H1 (cell line): ENCODE data around the gene SDC4. TPM values are rescaled to one million over a fixed set of nuclear protein-coding genes. Genes with fewer than 3 reads are reported as not detected.
A peak's percentile ranks its signal among the peaks of the same experiment; 100 is the strongest.

Source experiments
- CTCF ChIA-PET: fragments of 300-600 bp; sonication (Branson Sonifier 250); formaldehyde crosslinking; loops from one replicate; lab custom pipeline; 2021; ENCODE audit not compliant: partially characterized antibody; lab: Charles Lee
- POLR2A ChIA-PET: fragments of 300-600 bp; sonication (Branson Sonifier 250); formaldehyde crosslinking; loops from one replicate; lab custom pipeline; 2021; ENCODE audit warnings: inconsistent platforms; ENCODE audit not compliant: partially characterized antibody; lab: Charles Lee
- DNase-seq, 2 experiments: peaks; one replicate each; pipeline versions ENCODE4 v3.0.0 to v3.0.0-alpha.2; 2010 to 2022; ENCODE audit warnings: low spot score in 2 of 2, low read depth in 1 of 2, mixed read lengths in 1 of 2
- FAIRE-seq: peaks from 2 replicates; lab custom pipeline; 2011; peaks lifted over from hg19 to GRCh38; lab: Jason Lieb, UNC
- H2AFZ ChIP-seq: 2 replicates; pipeline ENCODE4 v1.8.1; 2012; ENCODE audit warnings: low read length, inconsistent platforms
- H2AK5ac ChIP-seq: 2 replicates; pipeline ENCODE4 v1.6.1; 2013; ENCODE audit warnings: low read depth, low read length
- H2BK120ac ChIP-seq: replicated peaks from 2 replicates; pipeline ENCODE3; 2013; ENCODE audit warnings: low read depth, low read length, inconsistent platforms
- H2BK12ac ChIP-seq: 2 replicates; pipeline ENCODE4 v1.6.1; 2013; ENCODE audit warnings: low read depth, low read length
- H2BK15ac ChIP-seq: 2 replicates; pipeline ENCODE4 v1.6.1; 2013; ENCODE audit warnings: low read length
- H2BK20ac ChIP-seq: 2 replicates; pipeline ENCODE4 v1.6.1; 2013; ENCODE audit warnings: low read length
- H2BK5ac ChIP-seq: 2 replicates; pipeline ENCODE4 v1.6.1; 2013; ENCODE audit warnings: low read depth, low read length
- H3K14ac ChIP-seq: 2 replicates; pipeline ENCODE4 v1.6.1; 2013; ENCODE audit warnings: inconsistent platforms; ENCODE audit not compliant: insufficient read length
- H3K18ac ChIP-seq: 2 replicates; pipeline ENCODE4 v1.6.1; 2013; ENCODE audit warnings: low read length; ENCODE audit errors: extremely low read depth
- H3K23ac ChIP-seq: 2 replicates; pipeline ENCODE4 v1.6.1; 2013; ENCODE audit warnings: inconsistent platforms; ENCODE audit not compliant: insufficient read length
- H3K23me2 ChIP-seq: 2 replicates; pipeline ENCODE4 v1.6.1; 2013; ENCODE audit warnings: low read depth, low read length
- H3K27ac ChIP-seq: 2 replicates; pipeline ENCODE4 v1.6.1; 2011; ENCODE audit warnings: low read depth, low read length, inconsistent platforms
- H3K27me3 ChIP-seq, 4 experiments: replicated peaks in 1 of 4; 1 replicate in 1 of 4; 2 replicates in 3 of 4; pipeline versions ENCODE4 v1.6.1 to v1.8.1; 2011 to 2013; ENCODE audit warnings: low read length in 3 of 4, mild to moderate bottlenecking in 3 of 4, inconsistent platforms in 2 of 4, mixed read lengths in 2 of 4, moderate library complexity in 1 of 4; ENCODE audit not compliant: control insufficient read depth in 3 of 4, insufficient read depth in 3 of 4; ENCODE audit errors: extremely low read depth in 1 of 4
- H3K36me3 ChIP-seq, 4 experiments: 2 replicates each; pipeline versions ENCODE4 v1.6.1 to v1.8.1; 2011 to 2013; ENCODE audit warnings: mild to moderate bottlenecking in 4 of 4, low read length in 3 of 4, moderate library complexity in 2 of 4, control low read depth in 1 of 4, inconsistent platforms in 1 of 4; ENCODE audit not compliant: insufficient read depth in 4 of 4, control insufficient read depth in 2 of 4
- H3K4ac ChIP-seq: replicated peaks from 2 replicates; pipeline ENCODE3; 2013; ENCODE audit warnings: low read length, low read depth, mixed read lengths, inconsistent platforms; ENCODE audit not compliant: insufficient read length
- H3K4me1 ChIP-seq, 4 experiments: replicated peaks in 1 of 4; 1 replicate in 1 of 4; 2 replicates in 3 of 4; pipeline versions ENCODE4 v1.6.1 to v1.8.1; 2011 to 2013; ENCODE audit warnings: low read length in 3 of 4, inconsistent platforms in 2 of 4, mixed read lengths in 1 of 4; ENCODE audit not compliant: insufficient read depth in 4 of 4, control insufficient read depth in 3 of 4
- H3K4me2 ChIP-seq, 2 experiments: 2 replicates each; pipeline versions ENCODE4 v1.6.1 to v1.8.1; 2011 to 2013; ENCODE audit warnings: low read depth in 2 of 2, low read length in 2 of 2, control low read depth in 1 of 2, inconsistent platforms in 1 of 2, mild to moderate bottlenecking in 1 of 2; ENCODE audit not compliant: insufficient read depth in 1 of 2
- H3K4me3 ChIP-seq, 4 experiments: fragments of 200-600, 300-600 bp in 1 of 4; sonication (generic), shearing (Covaris generic), sonication (Bioruptor Twin) in 1 of 4; 2 replicates each; pipeline versions ENCODE4 v1.5.1 to v1.8.1; 2011 to 2016; ENCODE audit warnings: low read length in 4 of 4, low read depth in 3 of 4, control low read depth in 2 of 4, inconsistent platforms in 2 of 4, mild to moderate bottlenecking in 2 of 4, mixed read lengths in 1 of 4, moderate library complexity in 1 of 4; ENCODE audit not compliant: insufficient read depth in 2 of 4; ENCODE audit errors: extremely low read depth in 1 of 4
- H3K56ac ChIP-seq: replicated peaks from 2 replicates; pipeline ENCODE3; 2013; ENCODE audit warnings: low read depth, mild to moderate bottlenecking, mixed read lengths, low read length, inconsistent platforms; ENCODE audit not compliant: insufficient read length
- H3K79me1 ChIP-seq: 2 replicates; pipeline ENCODE4 v1.6.1; 2013; ENCODE audit warnings: low read depth, low read length, control low read depth
- H3K79me2 ChIP-seq, 2 experiments: 2 replicates each; pipeline versions ENCODE4 v1.6.1 to v1.8.1; 2012 to 2013; ENCODE audit warnings: low read length in 2 of 2, mild to moderate bottlenecking in 2 of 2, inconsistent platforms in 1 of 2; ENCODE audit not compliant: insufficient read depth in 2 of 2, control insufficient read depth in 1 of 2
- H3K9ac ChIP-seq, 4 experiments: replicated peaks in 1 of 4; 1 replicate in 1 of 4; 2 replicates in 3 of 4; pipeline versions ENCODE4 v1.6.1 to v1.8.1; 2011 to 2013; ENCODE audit warnings: low read depth in 3 of 4, low read length in 3 of 4, control low read depth in 2 of 4, mild to moderate bottlenecking in 2 of 4, moderate library complexity in 2 of 4, inconsistent platforms in 1 of 4; ENCODE audit errors: extremely low read depth in 1 of 4
- H3K9me3 ChIP-seq, 2 experiments: 2 replicates each; pipeline versions ENCODE4 v1.6.1 to v1.8.1; 2012 to 2013; ENCODE audit warnings: mild to moderate bottlenecking in 2 of 2, moderate library complexity in 2 of 2, control low read depth in 1 of 2, inconsistent platforms in 1 of 2, low read depth in 1 of 2, low read length in 1 of 2, mixed read lengths in 1 of 2; ENCODE audit not compliant: insufficient read depth in 2 of 2
- H4K20me1 ChIP-seq, 2 experiments: replicated peaks in 1 of 2; 2 replicates each; pipeline versions ENCODE3 to v1.8.1; 2011 to 2013; ENCODE audit warnings: inconsistent platforms in 2 of 2, low read length in 2 of 2, mild to moderate bottlenecking in 1 of 2; ENCODE audit not compliant: insufficient read depth in 2 of 2, control insufficient read depth in 1 of 2
- H4K5ac ChIP-seq: 2 replicates; pipeline ENCODE4 v1.6.1; 2013; ENCODE audit warnings: low read length, low read depth, mixed read lengths, inconsistent platforms; ENCODE audit not compliant: insufficient read length
- H4K8ac ChIP-seq: 2 replicates; pipeline ENCODE4 v1.8.0; 2013; ENCODE audit warnings: mild to moderate bottlenecking, moderate library complexity, low read length, inconsistent platforms; ENCODE audit not compliant: insufficient read depth; ENCODE audit errors: extremely low read depth
- H4K91ac ChIP-seq: replicated peaks from 2 replicates; pipeline ENCODE3; 2013; ENCODE audit warnings: low read length, mixed read lengths, inconsistent platforms; ENCODE audit not compliant: insufficient read length
- EZH2 ChIP-seq: fragments of 200-600 bp; sonication (generic); IDR thresholded peaks from 2 replicates; pipeline ENCODE4 v1.7.1; 2012; ENCODE audit warnings: low read depth, mild to moderate bottlenecking, moderate library complexity, low read length, inconsistent platforms; ENCODE audit not compliant: severe bottlenecking
- KDM4A ChIP-seq: IDR thresholded peaks from one replicate; pipeline ENCODE4 v1.7.1; 2012; ENCODE audit warnings: low read depth, mild to moderate bottlenecking, moderate library complexity, low read length, inconsistent platforms; ENCODE audit not compliant: severe bottlenecking
- RNF2 ChIP-seq: fragments of 200-900, 300-1000 bp; sonication (generic); IDR thresholded peaks from 2 replicates; pipeline ENCODE4 v1.7.1; 2016; ENCODE audit warnings: borderline replicate concordance, low read depth, mild to moderate bottlenecking, antibody characterized with exemption, low read length; ENCODE audit not compliant: poor library complexity, severe bottlenecking; ENCODE audit errors: missing control alignments
- WGBS, 2 experiments: shearing (Covaris generic) in 1 of 2; methylation state at CpG; one replicate each; pipeline versions ENCODE4 v1.1.6 to v1.1.7; 2013 to 2015; ENCODE audit warnings: low lambda C conversion rate in 2 of 2, mixed read lengths in 2 of 2, inconsistent platforms in 1 of 2, low coverage in 1 of 2, missing lambda C conversion rate in 1 of 2; ENCODE audit not compliant: insufficient replicate concordance in 2 of 2, insufficient coverage in 1 of 2, insufficient read length in 1 of 2; ENCODE audit errors: extremely low coverage in 1 of 2, missing lambda C conversion rate in 1 of 2; 5-methylcytosine and 5-hydroxymethylcytosine counted together
- polyA plus RNA-seq, 7 experiments: library from polyadenylated mRNA; depleted of rRNA in 3 of 7; stranded (reverse) in 5 of 7; unstranded in 2 of 7; fragments of >200 nt in 5 of 7; fragments of 200-250 nt in 2 of 7; gene quantifications; 1 replicate in 5 of 7; 2 replicates in 1 of 7; 4 replicates in 1 of 7; pipeline versions ENCODE4 v1.2.1 to v1.2.3, GENCODE V29; 2011 to 2013; ENCODE audit warnings: missing spikeins in 2 of 7, mixed read lengths in 2 of 7
- total RNA-seq: library from RNA; stranded (reverse); fragmentation: NEBNext Ultra II Directional; extraction: Animal tissue kit (Norgen Biotek cat#: 25700); gene quantifications from 2 replicates; pipeline ENCODE4 v1.2.1, GENCODE V29; 2021

SDC4 gene
- total and polyA plus RNA-seq, 2 of the 8 experiments (the other 6 are each of a cell fraction or from before 2014, with no cell fraction given), result 34.6 to 60.2 TPM

DNA sequence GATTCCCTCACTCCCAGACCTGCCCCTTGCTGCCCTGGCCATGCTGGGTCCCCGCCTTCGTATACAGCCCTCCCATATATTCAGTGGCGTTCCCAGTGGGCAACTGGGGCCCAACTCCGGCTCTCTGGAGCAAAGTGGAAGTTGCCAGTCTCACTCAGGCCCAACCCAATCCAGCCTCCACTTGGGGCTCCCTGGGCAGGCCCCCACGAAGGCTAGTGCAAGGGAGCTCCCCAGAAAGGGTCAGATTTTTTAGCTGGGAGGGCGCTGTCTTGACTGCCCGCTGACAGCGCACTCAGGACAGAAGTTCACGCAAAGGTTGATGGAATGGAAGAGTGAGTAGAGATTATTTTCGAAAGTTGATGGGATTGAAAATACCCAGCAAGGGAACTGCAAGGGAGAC is 24.0 kb upstream of the SDC4 start:
- 0 out of 2 replicates have a peak overlapping the region, but pooled peaks have one; percentile 31 for H2AFZ ChIP-seq
- H3K27ac ChIP-seq, result no peak overlapping the region
- H3K9me3 ChIP-seq, result no peaks in the 10 kb centered on the region
- H4K20me1 ChIP-seq, result no peaks in the 10 kb centered on the region
- H3K9ac ChIP-seq, result no peak overlapping the region
- H3K4me2 ChIP-seq, result peak overlapping the region; percentile 54 to 86
- H3K56ac ChIP-seq, result no peak overlapping the region
- 73% methylated on average over 10 of the region's 10 CpGs; no CpG with 5 or more reads in 1 of the 2 experiments for WGBS, 2 experiments
- peaks cover 4% of the 10 kb centered on the region for H3K23me2 ChIP-seq
- no peak overlapping the region for H2AK5ac ChIP-seq
- no peak overlapping the region; the same call in 1 of the 2 replicates for H3K18ac ChIP-seq
- peaks cover 0 to 7% (median 4%) of the 10 kb centered on the region in 4 experiments; a peak in 4 of 8 replicates for H3K36me3 ChIP-seq
- no peaks in the 10 kb centered on the region for H3K79me2 ChIP-seq
- DNase-seq (no peak), FAIRE-seq (no peak)
- no peak overlapping the region for H2BK20ac ChIP-seq
- H2BK120ac ChIP-seq, result no peak overlapping the region
- TF ChIP-seq KDM4A (no peak), RNF2 (no peak), EZH2 (no peak)
- no peak overlapping the region for H4K91ac ChIP-seq
- H3K27me3 ChIP-seq, result peaks cover 0 to 12% (median 9%) of the 10 kb centered on the region in 4 experiments; a peak in 3 of 7 replicates
- no peaks in the 10 kb centered on the region for H3K79me1 ChIP-seq
- H2BK12ac ChIP-seq, result no peak overlapping the region
- no peak overlapping the region for H3K4ac ChIP-seq
- no peak overlapping the region for H4K5ac ChIP-seq
- H2BK15ac ChIP-seq, result no peak overlapping the region
- no peak overlapping the region for H2BK5ac ChIP-seq
- no peak overlapping the region for H3K14ac ChIP-seq
- ChIA-PET CTCF (interaction anchor here (0.7 to 11.9 kb wide), 24 partner anchors 10 to 427 kb away, joined by 3 to 186 read pairs (median 19); partner anchors contain the start of genes DBNDD2 and SYS1), POLR2A (interaction anchor here (0.8 to 4.5 kb wide), 7 partner anchors 9 to 44 kb away, joined by 3 to 42 read pairs (median 7); partner anchors contain the start of genes DBNDD2, PIGT and SYS1)
- H3K4me3 ChIP-seq, result peak overlapping the region in 1 of 4 experiments; percentile 63; a peak in 2 of 8 replicates
- H3K4me1 ChIP-seq, result peaks cover 0 to 14% (median 9%) of the 10 kb centered on the region in 4 experiments; a peak in 6 of 7 replicates
- no peak overlapping the region for H3K23ac ChIP-seq
- H4K8ac ChIP-seq, result peak overlapping the region; percentile 21; the same call in 1 of the 2 replicates
